ENCODE measurements around the gene EXOSC2. TPM values are rescaled to one million over a fixed set of nuclear protein-coding genes. Genes with fewer than 3 reads are reported as not detected.

The EXOSC2 gene
- total and polyA plus RNA-seq, 2 of the 13 experiments (the other 11 are each of a cell fraction or from before 2014, with no cell fraction given) = 27.5 to 63.8 TPM

DNA sequence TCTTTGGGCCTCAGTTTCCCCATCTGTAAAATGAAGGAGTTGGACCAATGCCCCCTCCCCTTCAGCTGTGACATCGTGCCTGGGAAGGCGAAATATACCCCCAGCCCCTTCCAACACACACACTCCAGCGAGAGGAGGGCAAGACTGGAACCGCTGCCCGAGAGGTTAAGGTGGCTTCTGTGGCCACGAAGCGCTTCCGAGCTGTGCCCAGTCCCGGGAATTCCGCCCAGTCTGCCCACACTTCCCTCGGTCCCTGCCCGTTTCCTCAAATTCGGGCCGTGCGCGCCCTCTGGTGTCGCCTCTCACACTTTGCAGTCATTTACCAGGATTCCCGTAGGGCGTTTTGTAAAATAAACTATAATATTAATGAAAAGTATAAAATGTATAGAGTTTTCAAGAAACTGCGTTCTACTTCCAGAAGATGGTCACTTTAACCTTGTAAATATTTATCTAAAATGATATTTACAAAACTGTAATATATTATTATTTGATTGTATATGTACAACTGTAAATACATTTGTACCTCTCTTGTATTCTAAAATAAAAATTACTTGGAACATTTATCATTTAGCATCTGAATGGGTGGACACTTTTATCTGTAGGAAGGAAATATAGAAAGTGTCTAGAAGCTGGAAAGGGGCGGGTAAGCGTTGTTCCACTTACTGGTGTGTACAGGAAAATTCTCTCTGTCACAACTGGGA lies 11.0 kb upstream of the EXOSC2 start (continued):
- TF ChIP-seq ZNF775 (CRISPR knock-in tag; IDR thresholded peaks at IDR 0.05; ENCODE audit: borderline replicate concordance) (no peak), SRSF4 (IDR thresholded peaks at IDR 0.05; ENCODE audit: low read depth, low read length, poor library complexity, severe bottlenecking) (no peak), BCL6 (CRISPR knock-in tag; IDR thresholded peaks at IDR 0.05) (no peak), ZNF138 (CRISPR knock-in tag; IDR thresholded peaks at IDR 0.05; ENCODE audit: low read depth) (no peak), ZBTB10 (CRISPR knock-in tag; IDR thresholded peaks at IDR 0.05; ENCODE audit: borderline replicate concordance) (no peak), HNF4G (IDR thresholded peaks at IDR 0.05; ENCODE audit: borderline replicate concordance, low read depth, low read length) (no peak), HNF4G (CRISPR knock-in tag; IDR thresholded peaks at IDR 0.05; ENCODE audit: borderline replicate concordance, low read depth) (no peak), EED (CRISPR knock-in tag; IDR thresholded peaks at IDR 0.05) (no peak), ZFP36 (IDR thresholded peaks at IDR 0.05; ENCODE audit: borderline replicate concordance, low read depth, low read length, partially characterized antibody) (no peak), ZBTB44 (CRISPR knock-in tag; IDR thresholded peaks at IDR 0.05) (no peak), NFYB (CRISPR knock-in tag; IDR thresholded peaks at IDR 0.05) (no peak), NFAT5 (CRISPR knock-in tag; IDR thresholded peaks at IDR 0.05) (no peak), MTA3 (CRISPR knock-in tag; IDR thresholded peaks at IDR 0.05) (no peak), KMT2B (CRISPR knock-in tag; IDR thresholded peaks at IDR 0.05) (no peak), SAFB2 (CRISPR knock-in tag; IDR thresholded peaks at IDR 0.05; ENCODE audit: borderline replicate concordance, low read depth) (no peak)
- TF ChIP-seq, protein P1, sequence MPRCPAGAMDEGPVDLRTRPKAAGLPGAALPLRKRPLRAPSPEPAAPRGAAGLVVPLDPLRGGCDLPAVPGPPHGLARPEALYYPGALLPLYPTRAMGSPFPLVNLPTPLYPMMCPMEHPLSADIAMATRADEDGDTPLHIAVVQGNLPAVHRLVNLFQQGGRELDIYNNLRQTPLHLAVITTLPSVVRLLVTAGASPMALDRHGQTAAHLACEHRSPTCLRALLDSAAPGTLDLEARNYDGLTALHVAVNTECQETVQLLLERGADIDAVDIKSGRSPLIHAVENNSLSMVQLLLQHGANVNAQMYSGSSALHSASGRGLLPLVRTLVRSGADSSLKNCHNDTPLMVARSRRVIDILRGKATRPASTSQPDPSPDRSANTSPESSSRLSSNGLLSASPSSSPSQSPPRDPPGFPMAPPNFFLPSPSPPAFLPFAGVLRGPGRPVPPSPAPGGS (CRISPR knock-in tag; IDR thresholded peaks at IDR 0.05) = no peak
- TF ChIP-seq, protein P2, sequence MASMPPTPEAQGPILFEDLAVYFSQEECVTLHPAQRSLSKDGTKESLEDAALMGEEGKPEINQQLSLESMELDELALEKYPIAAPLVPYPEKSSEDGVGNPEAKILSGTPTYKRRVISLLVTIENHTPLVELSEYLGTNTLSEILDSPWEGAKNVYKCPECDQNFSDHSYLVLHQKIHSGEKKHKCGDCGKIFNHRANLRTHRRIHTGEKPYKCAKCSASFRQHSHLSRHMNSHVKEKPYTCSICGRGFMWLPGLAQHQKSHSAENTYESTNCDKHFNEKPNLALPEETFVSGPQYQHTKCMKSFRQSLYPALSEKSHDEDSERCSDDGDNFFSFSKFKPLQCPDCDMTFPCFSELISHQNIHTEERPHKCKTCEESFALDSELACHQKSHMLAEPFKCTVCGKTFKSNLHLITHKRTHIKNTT (CRISPR knock-in tag; IDR thresholded peaks at IDR 0.05) = no peak
